ENCODE measurements around the gene F12.

- TF ChIP-seq EZH2 (IDR thresholded peaks at IDR 0.05; ENCODE audit: borderline replicate concordance, low read depth, low read length, poor library complexity, severe bottlenecking) (no peak), CTCF (conservative IDR thresholded peaks at IDR 0.05; ENCODE audit: low read depth, low read length) (no peak)
Observed at GRCh38 chr5:177357146-177357458, 52.3 kb downstream of the F12 start.

Measured in A673 (cell line).